ENCODE data around the gene FHAD1.

Gene FHAD1

DNA sequence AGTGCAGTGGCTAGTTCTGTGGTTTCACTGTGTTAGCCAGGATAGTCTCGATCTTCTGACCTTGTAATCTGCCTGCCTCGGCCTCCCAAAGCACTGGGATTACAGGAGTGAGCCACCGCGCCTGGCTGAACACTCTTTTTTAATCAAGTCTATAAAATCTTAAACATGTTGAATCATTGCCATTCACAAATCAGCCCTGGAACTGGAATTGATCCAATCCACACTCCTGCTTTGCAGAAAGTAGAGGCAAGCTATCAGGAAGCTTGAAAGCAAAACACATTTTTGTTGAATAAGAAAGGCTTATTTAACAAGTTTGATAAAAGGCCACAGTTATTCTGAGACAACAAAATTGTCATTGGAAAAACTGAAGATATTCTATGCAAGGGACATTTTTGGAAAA is 144.3 kb downstream of the FHAD1 start:
- no peak for TF ChIP-seq CTCF (IDR thresholded peaks at IDR 0.05; ENCODE audit: insufficient read depth, low read depth, low read length, missing control alignments)
- no peak overlapping the region for H3K4me3 ChIP-seq (ENCODE audit: low read length)
- no peak for DNase-seq (ENCODE audit: low read depth)

- no peak for TF ChIP-seq CTCF (IDR thresholded peaks at IDR 0.05; ENCODE audit: insufficient read depth, low read depth, low read length, missing control alignments)
- DNase-seq (ENCODE audit: low read depth) = no peak
- H3K4me3 ChIP-seq (ENCODE audit: low read length) = no peak overlapping the region
Measured at GRCh38 chr1:15393475-15394257, 146.6 kb downstream of the FHAD1 start.

DNA sequence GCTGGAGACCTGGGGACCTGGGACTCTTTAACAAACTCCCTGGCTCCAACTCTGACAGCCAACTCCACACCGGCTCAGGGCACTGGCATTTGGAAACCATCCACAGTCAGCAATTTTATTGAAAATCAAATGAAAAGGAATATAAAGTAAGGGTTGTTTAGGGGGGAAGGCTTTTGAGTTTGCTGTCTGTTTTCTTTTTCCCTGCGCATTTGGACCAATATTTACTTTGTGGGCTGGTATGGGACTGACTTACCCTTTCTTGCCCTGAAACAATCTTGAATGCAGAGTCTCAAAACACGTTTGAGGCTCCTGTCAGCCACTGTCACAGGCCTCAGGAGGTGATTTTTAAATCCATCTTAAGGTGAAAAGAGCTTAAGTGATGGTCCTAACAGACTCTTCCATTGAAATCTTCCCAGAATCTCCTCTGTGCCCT is 147.3 kb downstream of the FHAD1 start:
- TF ChIP-seq CTCF (IDR thresholded peaks at IDR 0.05; ENCODE audit: insufficient read depth, low read depth, low read length, missing control alignments) = no peak
- no peak for DNase-seq (ENCODE audit: low read depth)
- no peak overlapping the region for H3K4me3 ChIP-seq (ENCODE audit: low read length)

GRCh38 chr1:15397236-15397635 is 150.2 kb downstream of the FHAD1 start:
- H3K4me3 ChIP-seq (ENCODE audit: low read length) = no peak overlapping the region
- TF ChIP-seq CTCF (IDR thresholded peaks at IDR 0.05; ENCODE audit: insufficient read depth, low read depth, low read length, missing control alignments) = no peak
- no peak for DNase-seq (ENCODE audit: low read depth)

GRCh38 chr1:15399710-15400109 is 152.7 kb downstream of the FHAD1 start:
- H3K4me3 ChIP-seq (ENCODE audit: low read length) = no peak overlapping the region
- DNase-seq (ENCODE audit: low read depth) = no peak
- no peak for TF ChIP-seq CTCF (IDR thresholded peaks at IDR 0.05; ENCODE audit: insufficient read depth, low read depth, low read length, missing control alignments)

DNA sequence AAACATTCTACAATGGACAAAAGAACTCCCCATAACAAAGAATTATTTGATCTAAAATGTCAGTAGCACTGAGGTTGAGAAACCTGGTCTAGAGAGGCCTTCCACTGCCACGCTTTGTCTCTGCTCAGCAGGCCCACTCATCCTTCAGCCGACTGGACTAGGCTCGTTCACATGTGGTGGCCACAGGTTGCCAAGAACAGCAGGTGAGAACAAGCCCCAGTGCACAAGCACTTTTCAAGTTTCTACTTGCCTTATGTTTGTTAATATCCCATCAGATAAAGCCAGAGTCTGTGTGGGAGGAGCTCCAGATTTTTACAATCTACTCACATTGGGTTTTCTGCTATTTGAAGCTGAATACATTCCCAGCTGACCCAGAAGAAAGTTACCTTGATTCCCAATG is 153.6 kb downstream of the FHAD1 start:
- no peak for TF ChIP-seq CTCF (IDR thresholded peaks at IDR 0.05; ENCODE audit: insufficient read depth, low read depth, low read length, missing control alignments)
- peak; percentile 98 for DNase-seq (ENCODE audit: low read depth)
- H3K4me3 ChIP-seq (ENCODE audit: low read length) = no peak overlapping the region
